HEK293T (cell line): ENCODE results near the gene AGAP1.

ENCODE experiments used
- ELF4 ChIP-seq: fragments of 450-650 bp; IDR thresholded peaks from 2 replicates; pipeline ENCODE4 v1.6.1; 2017; ENCODE audit warnings: antibody characterized with exemption
- FOXA1 ChIP-seq: fragments of 450-650 bp; IDR thresholded peaks from 2 replicates; pipeline ENCODE4 v1.6.1; 2016; ENCODE audit warnings: mild to moderate bottlenecking
- FOXK2 ChIP-seq: fragments of 450-650 bp; IDR thresholded peaks from 2 replicates; pipeline ENCODE4 v1.6.1; 2016; ENCODE audit warnings: mild to moderate bottlenecking
- HDGF ChIP-seq: fragments of 450-650 bp; IDR thresholded peaks from 2 replicates; pipeline ENCODE4 v1.6.1; 2017; ENCODE audit warnings: antibody characterized with exemption, borderline replicate concordance
- LEF1 ChIP-seq: fragments of 450-650 bp; IDR thresholded peaks from 2 replicates; pipeline ENCODE4 v1.6.1; 2017; ENCODE audit warnings: mild to moderate bottlenecking, borderline replicate concordance
- NFRKB ChIP-seq: fragments of 450-650 bp; IDR thresholded peaks from 2 replicates; pipeline ENCODE4 v1.6.1; 2016; ENCODE audit warnings: mild to moderate bottlenecking, moderate library complexity
- SP1 ChIP-seq: fragments of 450-650 bp; IDR thresholded peaks from 2 replicates; pipeline ENCODE4 v1.6.1; 2017
- SUZ12 ChIP-seq: fragments of 450-650 bp; IDR thresholded peaks from 2 replicates; pipeline ENCODE4 v1.6.1; 2016; ENCODE audit warnings: mild to moderate bottlenecking
- ZNF384 ChIP-seq: fragments of 450-650 bp; IDR thresholded peaks from 2 replicates; pipeline ENCODE4 v1.6.1; 2016

GRCh38 chr2:235698491-235698890, 204.6 kb downstream of the AGAP1 start:
- TF ChIP-seq FOXK2 (no peak), FOXA1 (no peak), ZNF384 (no peak), HDGF (no peak), LEF1 (no peak), SP1 (no peak), NFRKB (no peak), ELF4 (no peak), SUZ12 (no peak)
